ENCODE data around the gene UBASH3A.
A peak's percentile ranks its signal among the peaks of the same experiment; 100 is the strongest.

The UBASH3A gene

GRCh38 chr21:42390193-42390592 lies 13.5 kb upstream of the UBASH3A start:
- no peak for TF ChIP-seq CTCF (conservative IDR thresholded peaks at IDR 0.05; ENCODE audit: low read depth, low read length)
- no peak overlapping the region for H3K4me3 ChIP-seq (ENCODE audit: low read depth, low read length)
- DNase-seq (ENCODE audit: low read depth), result no peak

- H3K4me3 ChIP-seq (ENCODE audit: low read depth, low read length), result no peak overlapping the region
- no peak for TF ChIP-seq CTCF (conservative IDR thresholded peaks at IDR 0.05; ENCODE audit: low read depth, low read length)
- no peak for DNase-seq (ENCODE audit: low read depth)
Measured at GRCh38 chr21:42390696-42391095, 13.0 kb upstream of the UBASH3A start.

GRCh38 chr21:42391297-42391696 lies 12.4 kb upstream of the UBASH3A start:
- no peak overlapping the region for H3K4me3 ChIP-seq (ENCODE audit: low read depth, low read length)
- no peak for TF ChIP-seq CTCF (conservative IDR thresholded peaks at IDR 0.05; ENCODE audit: low read depth, low read length)
- DNase-seq (ENCODE audit: low read depth), result no peak

- no peak for TF ChIP-seq CTCF (conservative IDR thresholded peaks at IDR 0.05; ENCODE audit: low read depth, low read length)
- no peak overlapping the region for H3K4me3 ChIP-seq (ENCODE audit: low read depth, low read length)
- peak; percentile 44 for DNase-seq (ENCODE audit: low read depth)
Measured at GRCh38 chr21:42392731-42393442, 10.8 kb upstream of the UBASH3A start.

GRCh38 chr21:42393443-42393950 lies 10.2 kb upstream of the UBASH3A start:
- DNase-seq (ENCODE audit: low read depth), result no peak
- H3K4me3 ChIP-seq (ENCODE audit: low read depth, low read length), result no peak overlapping the region
- TF ChIP-seq CTCF (conservative IDR thresholded peaks at IDR 0.05; ENCODE audit: low read depth, low read length), result no peak

GRCh38 chr21:42395302-42395701 lies 8.4 kb upstream of the UBASH3A start:
- no peak for TF ChIP-seq CTCF (conservative IDR thresholded peaks at IDR 0.05; ENCODE audit: low read depth, low read length)
- DNase-seq (ENCODE audit: low read depth), result no peak
- H3K4me3 ChIP-seq (ENCODE audit: low read depth, low read length), result no peak overlapping the region

Data from choroid plexus epithelial cell (primary cell).